NCI-H2081 treated with DMSO at 0.1 percent for 48 hours (cell line): ENCODE data around the gene CDK2AP2.
"Not testable (repeated sequence)": the region's sequence is repeated elsewhere in the genome, so short reads cannot be mapped to it uniquely, and the experiment has no call there.

Source experiments
- DNase-seq: peaks from one replicate; lab custom pipeline; 2025; lab: John Stamatoyannopoulos, UW

CDK2AP2 gene

GRCh38 chr11:67489885-67490726, 17.9 kb downstream of the CDK2AP2 start:
- no peak for DNase-seq

DNA sequence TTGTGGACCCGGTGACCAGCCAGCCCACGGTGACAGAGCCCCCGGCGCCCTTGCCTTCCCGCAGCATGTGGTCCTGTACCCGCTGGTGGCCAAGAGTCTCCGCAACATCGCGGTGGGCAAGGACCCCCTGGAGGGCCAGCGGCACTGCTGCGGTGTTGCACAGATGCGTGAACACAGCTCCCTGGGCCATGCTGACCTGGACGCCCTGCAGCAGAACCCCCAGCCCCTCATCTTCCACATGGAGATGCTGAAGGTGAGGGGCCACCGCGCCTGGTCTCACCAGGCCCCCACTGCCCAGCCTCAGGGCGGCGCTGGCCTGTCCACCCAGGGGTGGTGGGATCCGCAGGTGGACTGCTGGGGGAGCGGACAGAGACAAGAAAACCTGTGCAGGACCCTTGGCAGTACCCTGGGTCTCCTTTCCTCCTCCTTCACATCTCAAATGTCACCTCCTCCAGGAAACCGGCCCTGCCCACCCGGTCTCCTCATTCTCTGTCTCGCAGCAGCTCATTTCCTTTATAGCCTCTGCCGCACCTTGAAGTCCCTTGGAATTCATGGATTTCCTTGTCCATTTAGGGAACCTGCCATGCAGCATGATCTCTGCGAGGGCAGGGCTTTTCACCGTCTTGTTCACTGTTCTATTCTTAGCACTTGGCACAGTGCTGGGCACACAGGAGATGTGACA, 18.6 kb downstream of the CDK2AP2 start:
- DNase-seq: no peak

GRCh38 chr11:67486481-67487195, 21.3 kb downstream of the CDK2AP2 start:
- no peak for DNase-seq

- DNase-seq: not testable (repeated sequence)
Measured at GRCh38 chr11:67485873-67486361, 22.0 kb downstream of the CDK2AP2 start.

- no peak for DNase-seq
Measured at GRCh38 chr11:67484847-67485311, 23.1 kb downstream of the CDK2AP2 start.

DNA sequence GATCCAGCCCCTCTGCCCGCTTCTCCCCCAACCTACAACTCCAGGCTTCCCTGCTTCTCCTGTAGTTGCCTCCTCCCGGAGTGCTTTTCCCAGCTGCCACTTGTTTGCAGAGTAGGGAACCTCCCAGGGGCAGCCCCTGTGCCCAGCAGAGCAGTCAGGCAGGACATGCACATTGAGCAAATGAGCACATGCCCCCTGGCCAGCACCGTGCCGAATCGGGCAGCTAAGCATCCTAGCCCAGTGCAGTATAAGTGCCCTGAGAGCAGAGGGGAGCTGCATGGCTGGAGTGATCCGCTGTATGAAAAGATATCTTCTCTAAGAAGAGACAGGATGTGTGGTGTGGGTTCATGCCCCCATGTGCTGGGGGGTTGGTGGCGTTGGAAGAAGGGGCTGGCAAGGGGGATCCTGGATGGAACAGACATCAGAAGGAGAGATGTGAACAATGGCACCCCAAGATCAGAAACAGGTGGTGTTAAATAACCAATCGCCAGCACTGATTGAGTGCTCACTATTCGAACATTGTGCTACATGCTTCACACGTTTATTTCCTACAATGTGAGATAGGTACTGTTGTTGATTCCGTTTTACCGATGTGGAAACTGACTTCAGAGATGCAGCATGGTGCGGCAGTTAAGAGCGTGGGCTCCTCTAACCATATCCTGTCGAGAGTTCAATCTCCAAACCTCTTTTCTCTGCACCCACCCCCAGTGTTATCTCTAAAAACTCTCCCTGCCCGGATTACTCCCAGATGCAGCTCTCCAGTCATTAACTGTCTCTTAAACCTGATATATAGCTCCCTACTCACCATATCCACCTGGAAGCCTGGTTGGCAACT, 23.9 kb downstream of the CDK2AP2 start:
- no peak for DNase-seq

- DNase-seq: peak; percentile 92
Measured at GRCh38 chr11:67482827-67483798, 24.8 kb downstream of the CDK2AP2 start, which contains the start of gene AIP. Gene AIP, plus strand, starts transcription at chr11:67483026. Its CDS starts 133 bp downstream, at chr11:67483159.

- DNase-seq: no peak
Measured at GRCh38 chr11:67482275-67482826, 25.6 kb downstream of the CDK2AP2 start.

DNA sequence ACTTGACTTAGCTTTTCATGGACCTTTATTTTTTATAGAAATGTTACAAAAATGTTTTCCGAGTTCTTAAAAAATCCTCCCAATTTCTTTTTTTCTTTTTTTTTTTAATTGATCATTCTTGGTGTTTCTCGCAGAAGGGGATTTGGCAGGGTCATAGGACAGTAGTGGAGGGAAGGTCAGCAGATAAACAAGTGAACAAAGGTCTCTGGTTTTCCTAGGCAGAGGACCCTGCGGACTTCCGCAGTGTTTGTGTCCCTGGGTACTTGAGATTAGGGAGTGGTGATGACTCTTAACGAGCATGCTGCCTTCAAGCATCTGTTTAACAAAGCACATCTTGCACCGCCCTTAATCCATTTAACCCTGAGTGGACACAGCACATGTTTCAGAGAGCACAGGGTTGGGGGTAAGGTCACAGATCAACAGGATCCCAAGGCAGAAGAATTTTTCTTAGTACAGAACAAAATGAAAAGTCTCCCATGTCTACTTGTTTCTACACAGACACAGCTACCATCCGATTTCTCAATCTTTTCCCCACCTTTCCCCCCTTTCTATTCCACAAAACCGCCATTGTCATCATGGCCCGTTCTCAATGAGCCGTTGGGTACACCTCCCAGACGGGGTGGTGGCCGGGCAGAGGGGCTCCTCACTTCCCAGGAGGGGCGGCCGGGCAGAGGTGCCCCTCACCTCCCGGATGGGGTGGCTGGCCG, 30.5 kb downstream of the CDK2AP2 start:
- DNase-seq: not testable (repeated sequence)

DNA sequence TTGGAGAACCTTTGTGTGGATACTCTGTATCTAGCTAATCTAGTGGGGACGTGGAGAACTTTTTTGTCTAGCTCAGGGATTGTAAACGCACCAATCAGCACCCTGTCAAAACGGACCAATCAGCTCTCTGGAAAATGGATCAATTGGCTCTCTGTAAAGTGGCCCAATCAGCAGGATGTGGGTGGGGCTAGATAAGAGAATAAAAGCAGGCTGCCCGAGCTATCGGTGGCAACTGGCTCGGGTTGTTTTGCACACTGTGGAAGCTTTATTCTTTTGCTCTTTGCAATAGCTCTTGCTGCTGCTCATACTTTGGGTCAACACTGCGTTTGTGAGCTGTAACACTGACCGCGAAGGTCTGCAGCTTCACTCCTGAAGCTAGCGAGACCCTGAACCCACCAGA, 31.3 kb downstream of the CDK2AP2 start:
- not testable (repeated sequence) for DNase-seq

GRCh38 chr11:67472882-67473281, 35.1 kb downstream of the CDK2AP2 start:
- DNase-seq: no peak

DNA sequence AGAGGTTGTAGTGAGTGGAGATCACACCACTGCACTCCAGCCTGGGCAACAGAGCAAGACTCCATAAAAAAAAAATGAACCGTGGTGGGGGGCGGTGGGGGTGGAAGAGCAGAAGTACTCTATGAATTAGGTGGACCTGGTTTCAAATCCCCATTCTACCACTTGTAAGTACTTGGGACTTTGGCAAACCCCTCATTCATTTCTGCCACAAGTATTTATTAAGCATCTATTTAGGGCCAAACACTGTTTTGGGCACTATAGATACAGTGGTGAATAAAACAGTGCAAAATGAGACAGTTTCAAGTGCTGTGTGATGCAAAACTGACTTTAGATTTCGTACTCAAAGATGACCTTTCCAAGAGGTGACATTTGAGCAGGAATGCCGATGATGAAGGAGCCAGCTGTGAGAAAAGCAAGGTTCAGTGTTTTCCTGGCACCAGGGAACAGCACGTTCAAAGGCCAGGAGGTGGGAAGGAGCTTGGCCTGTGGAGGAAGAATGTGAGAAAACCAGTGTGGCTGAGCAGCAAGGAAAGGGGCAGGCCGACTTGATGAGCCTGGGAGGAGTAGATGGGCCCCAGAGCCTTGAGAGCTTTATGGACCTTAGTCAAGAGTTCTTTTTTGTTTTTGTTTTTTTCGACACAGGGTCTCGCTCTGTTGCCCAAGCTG, 37.5 kb downstream of the CDK2AP2 start:
- no peak for DNase-seq

DNA sequence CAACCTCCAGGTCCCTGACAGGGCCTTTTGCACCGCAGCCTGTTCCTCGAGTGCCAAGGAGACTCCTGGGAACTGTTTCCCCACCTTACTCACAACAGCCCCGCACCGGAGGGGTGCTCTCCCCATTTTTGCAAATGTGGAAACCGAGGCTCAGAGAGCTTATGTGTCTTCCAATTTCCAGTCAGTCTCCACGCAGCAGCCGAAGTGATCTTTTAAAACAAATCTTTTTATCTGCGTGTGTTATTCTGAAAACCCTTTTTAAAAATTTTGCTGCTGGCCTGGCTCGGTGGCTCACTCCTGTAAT, 38.5 kb downstream of the CDK2AP2 start:
- no peak for DNase-seq

- peak; percentile 50 for DNase-seq
Measured at GRCh38 chr11:67468759-67469507, 39.0 kb downstream of the CDK2AP2 start, which contains the start of gene TMEM134. Gene TMEM134, minus strand, starts transcription at chr11:67469251. Its CDS starts 59 bp downstream, at chr11:67469192.

GRCh38 chr11:67468456-67468758, 39.6 kb downstream of the CDK2AP2 start:
- DNase-seq: no peak

- no peak for DNase-seq
Measured at GRCh38 chr11:67468056-67468455, 39.9 kb downstream of the CDK2AP2 start.

DNA sequence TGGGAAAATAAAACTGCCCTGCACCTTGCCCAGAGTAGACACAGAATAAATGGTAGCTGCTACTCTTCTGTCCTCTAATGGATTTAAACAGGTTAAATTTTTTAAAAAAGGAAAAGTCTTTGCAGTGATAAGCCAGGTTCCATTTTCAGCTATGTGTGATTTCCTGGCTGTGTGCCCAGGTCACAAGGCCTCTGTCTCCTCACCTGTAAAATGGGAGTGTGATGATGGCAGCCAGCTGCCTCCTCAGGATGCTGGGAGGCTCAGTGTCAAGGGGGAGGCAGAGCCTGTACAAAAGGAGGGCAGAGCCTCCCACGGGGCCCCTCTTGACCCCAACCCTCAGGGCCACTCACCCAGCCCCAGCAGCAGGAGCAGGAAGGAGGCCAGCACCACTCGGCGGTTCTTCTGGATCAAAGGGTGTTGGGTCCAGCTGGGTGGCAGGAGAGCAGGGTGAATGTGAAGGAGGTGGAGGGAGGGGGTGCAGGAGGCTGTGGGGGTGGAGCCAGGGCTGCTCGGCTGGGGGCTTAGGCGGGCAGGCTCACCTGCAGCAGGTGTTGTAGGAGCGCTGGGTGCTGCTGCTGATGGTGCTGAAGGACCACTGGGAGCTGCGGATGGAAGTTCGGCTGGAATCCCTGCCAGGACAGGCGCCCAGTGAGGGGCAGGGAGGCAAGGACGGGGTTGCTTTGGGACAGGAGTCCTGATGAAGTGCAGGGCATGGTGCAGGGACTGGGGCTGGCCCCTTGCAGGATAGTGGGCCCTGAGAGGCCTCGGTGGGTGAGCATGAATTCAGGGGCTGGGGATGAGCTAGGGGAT, 40.8 kb downstream of the CDK2AP2 start:
- no peak for DNase-seq
